Left cardiac atrium (tissue), 4 donors: ENCODE results near the gene DLGAP1. TPM values are rescaled to one million over a fixed set of nuclear protein-coding genes. Genes with fewer than 3 reads are reported as not detected.
A peak's percentile ranks its signal among the peaks of the same experiment; 100 is the strongest.

Source experiments
- ATAC-seq, 2 donors: fragments of 200-7000 bp; cut with Tn5 transposase; one replicate each; pipeline ENCODE4 v1.9.1; 2020; ENCODE audit warnings: mild to moderate bottlenecking in 2 of 2, moderate library complexity in 2 of 2
- DNase-seq: peaks from one replicate; pipeline ENCODE4 v3.0.0-alpha.2; 2020
- intact Hi-C, 2 donors: fragments of 100-400 bp; cut with DNase I; formaldehyde crosslinking; loops; one replicate each; pipeline versions ENCODE4 v1.14.1 to v1.15.1; 2022 to 2023
- total RNA-seq, 2 donors: library from RNA; stranded (reverse); fragmentation: NEBNext Ultra II Directional; extraction: Animal tissue kit (Norgen Biotek cat#: 25700); gene quantifications; one replicate each; pipeline ENCODE4 v1.2.1, GENCODE V29; 2021
- donor health status: DM: no; HTN: yes; CAD: no.
- donor health status: DM: no; HTN: yes; CAD: no; lungs with severe emphysema.
- donor health status: DM: yes; HTN: yes; CAD: no.
- donor health status: Dilated cardiomyopathy.

The DLGAP1 gene
- total RNA-seq, 2 donors from 2014 or later, result 0.29 to 0.47 TPM

- intact Hi-C loops, result no loop called here
- ATAC-seq, result no peak
- no peak for DNase-seq
These were observed 771.6 kb downstream of the DLGAP1 start for GRCh38 chr18:3683483-3683882.

- DNase-seq (no peak), ATAC-seq (no peak)
- intact Hi-C loops, result no loop called here
These were observed 773.0 kb downstream of the DLGAP1 start for GRCh38 chr18:3682061-3682460.

GRCh38 chr18:3679241-3679640 lies 775.9 kb downstream of the DLGAP1 start:
- ATAC-seq (peak in 1 of 2 donors; percentile 11), DNase-seq (no peak)
- intact Hi-C loops, result no loop called here

- ATAC-seq (no peak), DNase-seq (no peak)
- intact Hi-C loops, result no loop called here
These were observed 779.1 kb downstream of the DLGAP1 start for GRCh38 chr18:3675994-3676393.

- no peak for DNase-seq
- no peak for ATAC-seq
- intact Hi-C loops, result no loop called here
These were observed 779.7 kb downstream of the DLGAP1 start for GRCh38 chr18:3675446-3675845.

- no peak for ATAC-seq
- intact Hi-C loops, result no loop called here
- no peak for DNase-seq
These were observed 783.9 kb downstream of the DLGAP1 start for GRCh38 chr18:3671176-3671575.

GRCh38 chr18:3669376-3669775 lies 785.7 kb downstream of the DLGAP1 start:
- intact Hi-C loops, result loop anchor here (5.0 to 10.0 kb wide), 4 partner anchors 75 to 227 kb away; partner anchors contain the start of gene TGIF1 (in 1 of the 2)
- no peak for ATAC-seq
- no peak for DNase-seq

- DNase-seq (no peak), ATAC-seq (no peak)
- intact Hi-C loops, result loop anchor here (5.0 to 10.0 kb wide), 4 partner anchors 73 to 225 kb away; partner anchors contain the start of gene TGIF1 (in 1 of the 2)
These were observed 787.6 kb downstream of the DLGAP1 start for GRCh38 chr18:3667255-3668137.

GRCh38 chr18:3666526-3667254 lies 788.4 kb downstream of the DLGAP1 start:
- peak in 1 of 2 donors; percentile 8 for ATAC-seq

GRCh38 chr18:3665780-3666525 lies 789.2 kb downstream of the DLGAP1 start:
- ATAC-seq (peak; percentile 93 to 94), DNase-seq (peak; percentile 74)
- intact Hi-C loops, result loop anchor here (1.0 to 10.0 kb wide), 6 partner anchors 71 to 385 kb away; partner anchors contain the start of gene TGIF1 (in 1 of the 2)

More at GRCh38 chr18:3666526-3667254, 788.4 kb downstream of the DLGAP1 start:
- no peak for DNase-seq
- intact Hi-C loops, result loop anchor here (1.0 to 10.0 kb wide), 5 partner anchors 72 to 385 kb away; partner anchors contain the start of gene TGIF1 (in 1 of the 2)

- DNase-seq (no peak), ATAC-seq (no peak)
- intact Hi-C loops, result loop anchor here (2.0 to 10.0 kb wide), 5 partner anchors 70 to 223 kb away; partner anchors contain the start of gene TGIF1 (in 1 of the 2)
These were observed 789.9 kb downstream of the DLGAP1 start for GRCh38 chr18:3665204-3665603.

GRCh38 chr18:3664563-3665178 lies 790.4 kb downstream of the DLGAP1 start:
- no peak for ATAC-seq
- DNase-seq, result no peak
- intact Hi-C loops, result loop anchor here (2.0 to 10.0 kb wide), 6 partner anchors 70 to 382 kb away; partner anchors contain the start of gene TGIF1 (in 1 of the 2)

GRCh38 chr18:3663870-3664512 lies 791.1 kb downstream of the DLGAP1 start:
- intact Hi-C loops, result loop anchor here (2.0 to 10.0 kb wide), 4 partner anchors 69 to 382 kb away; partner anchors contain the start of gene TGIF1 (in 1 of the 2)
- ATAC-seq (no peak), DNase-seq (no peak)

GRCh38 chr18:3661989-3662388 lies 793.1 kb downstream of the DLGAP1 start:
- intact Hi-C loops, result loop anchor here in 1 of 2 donors (5.0 to 10.0 kb wide), 3 partner anchors 67 to 380 kb away; partner anchors contain the start of gene TGIF1
- DNase-seq (no peak), ATAC-seq (no peak)

- intact Hi-C loops, result loop anchor here in 1 of 2 donors (5.0 to 10.0 kb wide), 3 partner anchors 66 to 379 kb away; partner anchors contain the start of gene TGIF1
- ATAC-seq (peak in 1 of 2 donors; percentile 45), DNase-seq (no peak)
These were observed 794.2 kb downstream of the DLGAP1 start for GRCh38 chr18:3660739-3661515.

GRCh38 chr18:3658529-3658928 lies 796.6 kb downstream of the DLGAP1 start:
- intact Hi-C loops, result no loop called here
- ATAC-seq (no peak), DNase-seq (no peak)
